ENCODE measurements around the gene DLAT.

DLAT gene

GRCh38 chr11:112024773-112025678 is at the start of gene DLAT:
Gene DLAT, plus strand, starts transcription at chr11:112025408. Its CDS starts 65 bp downstream, at chr11:112025473.
- Histone ChIP-seq H2AFZ (peak within 1 kb of the TSS; percentile 88), H3K27ac (peak within 1 kb of the TSS; percentile 91), H3K4me1 (no peaks in the 10 kb centered on the region), H3K4me2 (ENCODE audit: low read length) (peak within 1 kb of the TSS; percentile 83), H3K4me3 (ENCODE audit: low read depth, low read length) (peak within 1 kb of the TSS; percentile 88), H3K27me3 (ENCODE audit: control insufficient read depth, insufficient read depth, low read length) (no peaks in the 10 kb centered on the region), H3K9me3 (ENCODE audit: control insufficient read depth, low read length) (no peaks in the 10 kb centered on the region), H3K79me2 (no peaks in the 10 kb centered on the region), H3K9ac (peak within 1 kb of the TSS; percentile 21), H3K36me3 (ENCODE audit: control insufficient read depth, insufficient read depth, low read length) (no peaks in the 10 kb centered on the region)
- no peak for TF ChIP-seq CTCF (IDR thresholded peaks at IDR 0.05)

- peak overlapping the region; percentile 53 for H3K4me2 ChIP-seq (ENCODE audit: low read length)
- peak overlapping the region; percentile 37 for H3K4me3 ChIP-seq (ENCODE audit: low read depth, low read length)
- no peak overlapping the region for H3K9ac ChIP-seq
- H2AFZ ChIP-seq: peak overlapping the region; percentile 78
- no peaks in the 10 kb centered on the region for H3K9me3 ChIP-seq (ENCODE audit: control insufficient read depth, low read length)
- peaks cover 7% of the 10 kb centered on the region for H3K4me1 ChIP-seq
- peak overlapping the region; percentile 65 for H3K27ac ChIP-seq
- H3K27me3 ChIP-seq (ENCODE audit: control insufficient read depth, insufficient read depth, low read length): no peaks in the 10 kb centered on the region
- H3K36me3 ChIP-seq (ENCODE audit: control insufficient read depth, insufficient read depth, low read length): no peaks in the 10 kb centered on the region
- H3K79me2 ChIP-seq: no peaks in the 10 kb centered on the region
- TF ChIP-seq CTCF (IDR thresholded peaks at IDR 0.05): no peak
These were observed 49.0 kb upstream of the DLAT start for GRCh38 chr11:111976119-111976766.

- no peak for TF ChIP-seq CTCF (IDR thresholded peaks at IDR 0.05)
- H2AFZ ChIP-seq: peak overlapping the region; percentile 78
- H3K4me2 ChIP-seq (ENCODE audit: low read length): peak overlapping the region; percentile 53
- H3K9ac ChIP-seq: no peak overlapping the region
- no peaks in the 10 kb centered on the region for H3K79me2 ChIP-seq
- H3K4me3 ChIP-seq (ENCODE audit: low read depth, low read length): peak overlapping the region; percentile 37
- no peaks in the 10 kb centered on the region for H3K9me3 ChIP-seq (ENCODE audit: control insufficient read depth, low read length)
- peaks cover 7% of the 10 kb centered on the region for H3K4me1 ChIP-seq
- peak overlapping the region; percentile 65 for H3K27ac ChIP-seq
- no peaks in the 10 kb centered on the region for H3K36me3 ChIP-seq (ENCODE audit: control insufficient read depth, insufficient read depth, low read length)
- no peaks in the 10 kb centered on the region for H3K27me3 ChIP-seq (ENCODE audit: control insufficient read depth, insufficient read depth, low read length)
These were observed 48.5 kb upstream of the DLAT start for GRCh38 chr11:111976767-111977145.

GRCh38 chr11:111977146-111978027 is 47.8 kb upstream of the DLAT start:
- Histone ChIP-seq H3K36me3 (ENCODE audit: control insufficient read depth, insufficient read depth, low read length) (no peaks in the 10 kb centered on the region), H3K4me2 (ENCODE audit: low read length) (peak overlapping the region; percentile 77), H3K9ac (peak overlapping the region; percentile 19), H3K4me3 (ENCODE audit: low read depth, low read length) (peak overlapping the region; percentile 62), H3K27me3 (ENCODE audit: control insufficient read depth, insufficient read depth, low read length) (no peaks in the 10 kb centered on the region), H3K4me1 (peaks cover 10% of the 10 kb centered on the region), H2AFZ (peak overlapping the region; percentile 78), H3K9me3 (ENCODE audit: control insufficient read depth, low read length) (no peaks in the 10 kb centered on the region), H3K79me2 (no peaks in the 10 kb centered on the region), H3K27ac (peak overlapping the region; percentile 59)
- no peak for TF ChIP-seq CTCF (IDR thresholded peaks at IDR 0.05)
